Spleen (tissue), 7 donors: ENCODE results near the gene APBB1IP.

Experiments used
- POLR2A ChIP-seq, 3 donors: fragments of 450-650 bp; IDR thresholded peaks; one replicate each; pipeline ENCODE4 v1.5.1; 2017; ENCODE audit warnings: antibody characterized with exemption in 3 of 3, mild to moderate bottlenecking in 1 of 3
- POLR2AphosphoS5 ChIP-seq, 3 donors: sonication (generic); formaldehyde crosslinking; IDR thresholded peaks; one replicate each; pipeline ENCODE4 v1.5.1; 2017; ENCODE audit warnings: antibody characterized with exemption in 3 of 3
- TF ChIP-seq, protein P1 (sequence below), 11 experiments: fragments of 200-600 bp in 7 of 11; fragments of 450-650 bp in 4 of 11; sonication (generic) in 4 of 11; IDR thresholded peaks in 8 of 11; conservative IDR thresholded peaks in 3 of 11; 1 replicate in 7 of 11; 2 replicates in 4 of 11; pipeline versions ENCODE4 v1.4.0 to v1.8.0; 2016 to 2021; ENCODE audit warnings: antibody characterized with exemption in 11 of 11, inconsistent platforms in 4 of 11, mild to moderate bottlenecking in 1 of 11
- donor health status: DM: no; HTN: no; CAD: no; lungs with moderate emphysema.
- donor health status: DM: no; HTN: no; CAD: no.
- donor health status: DM: no; HTN: no; CAD: no.

DNA sequence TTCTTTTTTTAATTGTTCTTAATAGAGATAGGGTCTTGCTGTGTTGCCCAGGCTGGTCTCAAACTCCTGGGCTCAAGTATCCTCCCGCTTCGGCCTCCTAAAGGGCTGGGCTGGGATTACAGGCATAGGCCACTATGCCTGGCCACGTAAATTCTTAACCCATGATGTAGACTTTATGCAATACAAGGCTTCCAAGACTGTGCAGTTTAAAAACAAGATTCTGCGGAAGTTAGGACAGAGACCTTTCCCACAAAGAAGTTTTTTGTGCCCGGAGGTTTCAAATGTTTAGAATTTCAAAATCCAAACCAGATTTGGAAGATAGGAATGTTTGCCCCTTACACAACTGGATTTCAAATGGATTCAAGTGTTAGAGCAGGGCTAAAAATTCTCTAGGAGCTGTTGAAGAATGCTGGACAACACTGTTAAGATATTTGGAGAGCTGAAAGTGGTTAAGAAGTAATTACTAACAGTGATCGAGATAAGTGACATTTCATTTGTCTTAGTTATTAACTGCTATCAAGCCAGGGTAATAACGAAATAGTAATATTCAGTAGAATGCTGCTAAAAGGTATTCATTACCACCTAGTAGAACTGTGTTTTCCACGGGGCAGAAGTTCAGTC lies 7.4 kb downstream of the APBB1IP start:
- TF ChIP-seq, protein P1, sequence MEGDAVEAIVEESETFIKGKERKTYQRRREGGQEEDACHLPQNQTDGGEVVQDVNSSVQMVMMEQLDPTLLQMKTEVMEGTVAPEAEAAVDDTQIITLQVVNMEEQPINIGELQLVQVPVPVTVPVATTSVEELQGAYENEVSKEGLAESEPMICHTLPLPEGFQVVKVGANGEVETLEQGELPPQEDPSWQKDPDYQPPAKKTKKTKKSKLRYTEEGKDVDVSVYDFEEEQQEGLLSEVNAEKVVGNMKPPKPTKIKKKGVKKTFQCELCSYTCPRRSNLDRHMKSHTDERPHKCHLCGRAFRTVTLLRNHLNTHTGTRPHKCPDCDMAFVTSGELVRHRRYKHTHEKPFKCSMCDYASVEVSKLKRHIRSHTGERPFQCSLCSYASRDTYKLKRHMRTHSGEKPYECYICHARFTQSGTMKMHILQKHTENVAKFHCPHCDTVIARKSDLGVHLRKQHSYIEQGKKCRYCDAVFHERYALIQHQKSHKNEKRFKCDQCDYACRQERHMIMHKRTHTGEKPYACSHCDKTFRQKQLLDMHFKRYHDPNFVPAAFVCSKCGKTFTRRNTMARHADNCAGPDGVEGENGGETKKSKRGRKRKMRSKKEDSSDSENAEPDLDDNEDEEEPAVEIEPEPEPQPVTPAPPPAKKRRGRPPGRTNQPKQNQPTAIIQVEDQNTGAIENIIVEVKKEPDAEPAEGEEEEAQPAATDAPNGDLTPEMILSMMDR (IDR thresholded peaks at IDR 0.05 in 8 of 11, conservative IDR thresholded peaks at IDR 0.05 in 3 of 11): peak in 4 of 11 experiments; percentile 19 to 54 (median 40)
- TF ChIP-seq POLR2A (IDR thresholded peaks at IDR 0.05) (no peak), POLR2AphosphoS5 (IDR thresholded peaks at IDR 0.05) (no peak)
